GM18519 (cell line): ENCODE results near the gene PPFIBP1.

Source experiments
- ATAC-seq: cut with Tn5 transposase; IDR thresholded peaks from one replicate; pipeline ENCODE4 v1.9.1; 2021; ENCODE audit warnings: mild to moderate bottlenecking, moderate library complexity; ENCODE audit not compliant: unreplicated experiment, low FRiP score

The PPFIBP1 gene

GRCh38 chr12:27511723-27512045 is 12.3 kb upstream of the PPFIBP1 start:
- ATAC-seq, result no peak

GRCh38 chr12:27513155-27513824 is 10.7 kb upstream of the PPFIBP1 start:
- ATAC-seq, result no peak

- no peak for ATAC-seq
Measured at GRCh38 chr12:27515671-27516070, 8.3 kb upstream of the PPFIBP1 start.

- no peak for ATAC-seq
Measured at GRCh38 chr12:27516625-27517024, 7.4 kb upstream of the PPFIBP1 start.

- ATAC-seq, result no peak
Measured at GRCh38 chr12:27517546-27517945, 6.5 kb upstream of the PPFIBP1 start.

- ATAC-seq, result no peak
Measured at GRCh38 chr12:27517961-27518665, 5.9 kb upstream of the PPFIBP1 start.

- no peak for ATAC-seq
Measured at GRCh38 chr12:27521066-27521465, 2.9 kb upstream of the PPFIBP1 start.

- ATAC-seq, result no peak
Measured at GRCh38 chr12:27521981-27522380, 2.0 kb upstream of the PPFIBP1 start.

GRCh38 chr12:27523305-27523641 is 733 bp upstream of the PPFIBP1 start:
- peak; percentile 10 for ATAC-seq

GRCh38 chr12:27524494-27524835 is 459 bp downstream of the PPFIBP1 start:
- ATAC-seq, result no peak

GRCh38 chr12:27524839-27525753 is 1.1 kb downstream of the PPFIBP1 start:
- no peak for ATAC-seq

GRCh38 chr12:27527512-27527911 is 3.5 kb downstream of the PPFIBP1 start:
- no peak for ATAC-seq

GRCh38 chr12:27528788-27529187 is 4.8 kb downstream of the PPFIBP1 start:
- ATAC-seq, result no peak

- no peak for ATAC-seq
Measured at GRCh38 chr12:27530157-27530922, 6.3 kb downstream of the PPFIBP1 start.

- no peak for ATAC-seq
Measured at GRCh38 chr12:27531896-27532295, 7.9 kb downstream of the PPFIBP1 start.

GRCh38 chr12:27534060-27534764 is 10.2 kb downstream of the PPFIBP1 start:
- peak; percentile 47 for ATAC-seq

GRCh38 chr12:27534765-27535161 is 10.8 kb downstream of the PPFIBP1 start:
- peak; percentile 14 for ATAC-seq

- ATAC-seq, result no peak
Measured at GRCh38 chr12:27535318-27535717, 11.3 kb downstream of the PPFIBP1 start.

GRCh38 chr12:27537855-27538675 is 14.1 kb downstream of the PPFIBP1 start:
- ATAC-seq, result no peak
